HepG2 (cell line): ENCODE data around the gene ADCY1. TPM values are rescaled to one million over a fixed set of nuclear protein-coding genes. Genes with fewer than 3 reads are reported as not detected.
A peak's percentile ranks its signal among the peaks of the same experiment; 100 is the strongest.

Experiments used
- ARID2 ChIP-seq: sonication (generic); formaldehyde crosslinking; IDR thresholded peaks from 2 replicates; pipeline ENCODE4 v1.8.1; 2022; ENCODE audit warnings: mild to moderate bottlenecking, missing genetic modification reagents, borderline replicate concordance
- ARID3A ChIP-seq: IDR thresholded peaks from 2 replicates; pipeline ENCODE4 v1.6.1; 2012; ENCODE audit warnings: low read depth, low read length, improper control_type of control experiment
- ATF7 ChIP-seq, 2 experiments: fragments of 450-650 bp in 1 of 2; sonication (generic) in 1 of 2; formaldehyde crosslinking in 1 of 2; IDR thresholded peaks; 2 replicates each; pipeline versions ENCODE4 v1.4.0 to v1.6.1; 2016 to 2020; ENCODE audit warnings: antibody characterized with exemption in 1 of 2, mild to moderate bottlenecking in 1 of 2, missing genetic modification reagents in 1 of 2
- BCL6 ChIP-seq: IDR thresholded peaks from 2 replicates; pipeline ENCODE4 v1.6.1; 2016; ENCODE audit warnings: missing genetic modification reagents, missing compliant biosample characterization
- CENPBD1 ChIP-seq: sonication (generic); formaldehyde crosslinking; IDR thresholded peaks from 2 replicates; pipeline ENCODE4 v1.8.0; 2022; ENCODE audit warnings: missing genetic modification reagents, low read depth, mild to moderate bottlenecking, borderline replicate concordance
- CENPT ChIP-seq: sonication (generic); formaldehyde crosslinking; IDR thresholded peaks from 2 replicates; pipeline ENCODE4 v1.8.0; 2022; ENCODE audit warnings: low read depth, mild to moderate bottlenecking, moderate library complexity, missing genetic modification reagents
- DBP ChIP-seq: sonication (generic); formaldehyde crosslinking; IDR thresholded peaks from 2 replicates; pipeline ENCODE4 v1.4.0; 2020; ENCODE audit warnings: missing genetic modification reagents; ENCODE audit errors: not compliant biosample characterization
- FOXJ3 ChIP-seq: sonication (generic); formaldehyde crosslinking; IDR thresholded peaks from 2 replicates; pipeline ENCODE4 v1.4.0; 2020; ENCODE audit warnings: missing genetic modification reagents, mild to moderate bottlenecking, borderline replicate concordance
- KLF6 ChIP-seq: IDR thresholded peaks from 2 replicates; pipeline ENCODE4 v1.8.0; 2016; ENCODE audit warnings: missing biosample characterization, missing genetic modification reagents
- MED8 ChIP-seq: sonication (generic); formaldehyde crosslinking; IDR thresholded peaks from 2 replicates; pipeline ENCODE4 v1.8.1; 2023; ENCODE audit warnings: mild to moderate bottlenecking, missing genetic modification reagents; ENCODE audit not compliant: insufficient replicate concordance
- RBAK ChIP-seq: sonication (generic); formaldehyde crosslinking; IDR thresholded peaks from 2 replicates; pipeline ENCODE4 v1.5.1; 2020; ENCODE audit warnings: mild to moderate bottlenecking, missing genetic modification reagents
- RBM39 ChIP-seq: fragments of 200-400 bp; formaldehyde crosslinking; IDR thresholded peaks from one replicate; pipeline ENCODE4 v1.6.1; 2018; ENCODE audit warnings: antibody characterized with exemption, mild to moderate bottlenecking, low read depth, low read length; ENCODE audit not compliant: poor library complexity, severe bottlenecking
- SNAPC5 ChIP-seq: sonication (generic); formaldehyde crosslinking; IDR thresholded peaks from 2 replicates; pipeline ENCODE4 v1.8.1; 2023; ENCODE audit warnings: mild to moderate bottlenecking, missing genetic modification reagents, borderline replicate concordance
- ZKSCAN1 ChIP-seq: fragments of 150-350 bp; IDR thresholded peaks from 2 replicates; pipeline ENCODE4 v1.6.1; 2014; ENCODE audit warnings: low read length
- ZNF354B ChIP-seq: sonication (generic); formaldehyde crosslinking; IDR thresholded peaks from 2 replicates; pipeline ENCODE4 v1.8.0; 2022; ENCODE audit warnings: mild to moderate bottlenecking, missing genetic modification reagents
- ZNF577 ChIP-seq: sonication (generic); formaldehyde crosslinking; IDR thresholded peaks from 2 replicates; pipeline ENCODE4 v1.4.0; 2020; ENCODE audit warnings: mild to moderate bottlenecking, low read depth, missing genetic modification reagents, borderline replicate concordance
- ZNF597 ChIP-seq: sonication (generic); formaldehyde crosslinking; IDR thresholded peaks from 2 replicates; pipeline ENCODE4 v1.5.0; 2020; ENCODE audit warnings: missing genetic modification reagents
- ZNF672 ChIP-seq: sonication (generic); formaldehyde crosslinking; IDR thresholded peaks from 2 replicates; pipeline ENCODE4 v1.8.1; 2022; ENCODE audit warnings: missing genetic modification reagents
- ZNF674 ChIP-seq: sonication (generic); formaldehyde crosslinking; IDR thresholded peaks from 2 replicates; pipeline ENCODE4 v1.5.0; 2020; ENCODE audit warnings: low read depth, mild to moderate bottlenecking, missing genetic modification reagents
- ZNF7 ChIP-seq: IDR thresholded peaks from 2 replicates; pipeline ENCODE4 v1.6.1; 2016; ENCODE audit warnings: missing biosample characterization, missing genetic modification reagents
- polyA plus RNA-seq, 8 experiments: library from polyadenylated mRNA; depleted of rRNA in 3 of 8; stranded (reverse) in 7 of 8; unstranded in 1 of 8; fragments of >200 nt; fragmentation: Illumina TruSeq in 4 of 8; extraction: Trizol in 4 of 8; gene quantifications; 2 replicates each; pipeline versions ENCODE4 v1.2.1 to v1.2.3, GENCODE V29; 2011 to 2016; ENCODE audit warnings: low read depth in 4 of 8, missing spikeins in 1 of 8, mixed read lengths in 1 of 8; ENCODE audit not compliant: insufficient read depth in 1 of 8
- total RNA-seq, 5 experiments: library from RNA; depleted of rRNA; stranded (reverse); fragments of >200 nt; fragmentation: Illumina TruSeq; extraction: Trizol; gene quantifications; 2 replicates each; pipeline ENCODE4 v1.2.3, GENCODE V29; 2016; ENCODE audit warnings: low read depth in 1 of 5

Gene ADCY1
- total and polyA plus RNA-seq, 2 of the 13 experiments (the other 11 are each of a cell fraction or from before 2014, with no cell fraction given) = 0.80 to 1.2 TPM

- TF ChIP-seq RBM39 = no peak
- TF ChIP-seq FOXJ3 (CRISPR knock-in tag) = no peak
- TF ChIP-seq CENPBD1 (CRISPR knock-in tag) = no peak
- TF ChIP-seq ARID2 (CRISPR knock-in tag) = 0 out of 2 replicates have a peak, but pooled peaks have one; percentile 77
- TF ChIP-seq ZNF354B (CRISPR knock-in tag) = no peak
- no peak for TF ChIP-seq RBAK (CRISPR knock-in tag)
- TF ChIP-seq ARID3A = no peak
- no peak for TF ChIP-seq ATF7 (IDR thresholded peaks at IDR 0.05)
- no peak for TF ChIP-seq ATF7 (CRISPR knock-in tag; IDR thresholded peaks at IDR 0.05)
- no peak for TF ChIP-seq ZNF674 (CRISPR knock-in tag)
- TF ChIP-seq KLF6 (CRISPR knock-in tag) = no peak
- TF ChIP-seq ZNF597 = no peak
- TF ChIP-seq MED8 (CRISPR knock-in tag) = no peak
- no peak for TF ChIP-seq ZKSCAN1
- TF ChIP-seq BCL6 (CRISPR knock-in tag) = no peak
- no peak for TF ChIP-seq ZNF7 (CRISPR knock-in tag)
- TF ChIP-seq ZNF672 (CRISPR knock-in tag) = no peak
- no peak for TF ChIP-seq DBP (CRISPR knock-in tag)
- TF ChIP-seq CENPT (CRISPR knock-in tag) = no peak
- TF ChIP-seq ZNF577 = no peak
- TF ChIP-seq SNAPC5 (CRISPR knock-in tag) = no peak
Observed at GRCh38 chr7:45663167-45663921, 89.2 kb downstream of the ADCY1 start (continued).
